ENCODE results near the gene MRTFA. TPM values are rescaled to one million over a fixed set of nuclear protein-coding genes. Genes with fewer than 3 reads are reported as not detected.

Gene MRTFA
- total and polyA plus RNA-seq, 9 of the 15 experiments (the other 6 are each of a cell fraction or from before 2014, with no cell fraction given): 0.84 to 21.1 (median 3.7) TPM

GRCh38 chr22:40582063-40582462 lies 54.5 kb downstream of the MRTFA start (continued):
- TF ChIP-seq ZNF407 (IDR thresholded peaks at IDR 0.05; ENCODE audit: low read depth) (no peak), HOMEZ (CRISPR knock-in tag; IDR thresholded peaks at IDR 0.05) (no peak), ETV5 (CRISPR knock-in tag; IDR thresholded peaks at IDR 0.05; ENCODE audit: low read depth) (no peak), ZNF354B (CRISPR knock-in tag; IDR thresholded peaks at IDR 0.05) (no peak), TAF1 (IDR thresholded peaks at IDR 0.05; ENCODE audit: control insufficient read depth, extremely low read depth, insufficient read depth, low read length, severe bottlenecking) (no peak), SMARCB1 (IDR thresholded peaks at IDR 0.05; ENCODE audit: insufficient read length, low read depth) (no peak)
